GM13976 (cell line): ENCODE results near the gene ADGRF4.
A peak's percentile ranks its signal among the peaks of the same experiment; 100 is the strongest.
"Not testable (repeated sequence)": the region's sequence is repeated elsewhere in the genome, so short reads cannot be mapped to it uniquely, and the experiment has no call there.

ENCODE experiments used
- DNase-seq: peaks from one replicate; pipeline ENCODE4 v3.0.0; 2012; ENCODE audit warnings: low spot score
- CTCF ChIP-seq: IDR thresholded peaks from 2 replicates; pipeline ENCODE4 v1.5.1; 2012; ENCODE audit warnings: borderline replicate concordance, mild to moderate bottlenecking; ENCODE audit not compliant: insufficient read depth; ENCODE audit errors: extremely low read depth, missing control alignments, control extremely low read depth
- in situ Hi-C: fragments of 300-500 bp; cut with MboI; formaldehyde crosslinking; loops from one replicate; pipeline ENCODE4 v1.12.0; 2022; ENCODE audit warnings: low sequenced_read_pairs, mixed read lengths, inconsistent platforms; ENCODE audit not compliant: unreplicated experiment

The ADGRF4 gene

DNA sequence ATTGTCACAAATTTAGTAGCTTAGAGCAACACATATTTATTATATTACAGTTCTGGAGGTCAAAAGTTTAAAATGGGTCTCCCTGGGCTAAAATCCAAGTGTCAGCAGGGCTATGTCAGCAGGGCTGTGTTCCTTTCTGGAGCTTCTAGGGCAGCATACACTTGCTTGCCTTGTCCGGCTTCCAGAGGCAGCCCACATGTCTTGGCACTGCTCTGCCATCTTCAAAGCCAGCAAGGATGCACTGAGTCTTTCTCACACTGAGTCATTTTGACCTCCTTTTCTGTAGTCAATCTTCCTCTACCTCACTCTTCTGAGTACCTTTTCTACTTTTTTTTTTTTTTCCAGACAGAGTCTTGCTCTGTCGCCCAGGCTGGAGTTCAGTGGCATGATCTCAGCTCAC, 39.0 kb downstream of the ADGRF4 start:
- TF ChIP-seq CTCF = no peak
- in situ Hi-C loops = loop anchor here (25.0 kb wide), 2 partner anchors 100 to 325 kb away; no protein-coding TSS in a partner anchor
- DNase-seq = no peak

DNA sequence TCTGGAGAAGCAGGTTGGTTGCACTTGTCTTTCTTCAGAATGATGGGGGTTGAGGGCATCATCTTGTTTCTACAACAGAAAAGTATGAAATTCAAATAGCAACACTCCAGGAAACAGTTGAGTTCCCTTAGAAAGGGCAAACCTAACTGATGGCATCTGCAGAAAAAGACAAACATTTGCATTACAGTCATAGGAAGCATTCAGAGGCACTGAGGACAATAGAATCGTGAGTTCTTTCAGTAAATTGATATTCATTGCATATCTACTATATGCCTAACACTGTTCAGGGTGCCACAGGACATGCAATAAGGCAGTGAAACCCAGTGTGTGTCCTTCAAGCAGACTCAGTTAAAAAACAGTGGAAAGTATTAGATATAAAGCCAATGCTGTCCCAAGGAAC, 42.3 kb downstream of the ADGRF4 start:
- TF ChIP-seq CTCF = no peak
- DNase-seq = no peak
- in situ Hi-C loops = loop anchor here (25.0 kb wide), 2 partner anchors 103 to 328 kb away; no protein-coding TSS in a partner anchor

GRCh38 chr6:47741807-47742206, 43.4 kb downstream of the ADGRF4 start:
- peak; percentile 52 for DNase-seq
- no peak for TF ChIP-seq CTCF
- in situ Hi-C loops = loop anchor here (25.0 kb wide), 2 partner anchors 105 to 330 kb away; no protein-coding TSS in a partner anchor

DNA sequence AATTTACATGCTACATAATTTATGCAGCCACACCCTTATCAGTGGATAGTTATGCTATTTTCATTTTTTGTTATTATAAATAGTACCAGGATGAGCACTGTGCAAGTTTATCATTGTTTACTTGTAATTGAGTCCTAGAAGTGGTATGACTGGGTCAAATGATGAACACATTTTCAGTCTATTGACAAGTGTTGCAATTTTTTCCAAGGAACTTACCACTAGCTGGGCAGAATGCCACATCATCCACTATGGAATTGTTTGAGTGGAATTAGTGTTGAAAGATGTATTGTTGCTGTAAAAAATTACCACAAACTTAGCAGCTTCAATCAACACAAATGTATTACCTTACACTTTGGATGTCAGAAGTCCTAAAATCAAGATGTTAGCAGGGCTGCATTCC, 45.4 kb downstream of the ADGRF4 start:
- TF ChIP-seq CTCF = no peak
- in situ Hi-C loops = loop anchor here (25.0 kb wide), 2 partner anchors 106 to 331 kb away; no protein-coding TSS in a partner anchor
- DNase-seq = no peak

- in situ Hi-C loops = loop anchor here (25.0 kb wide), 2 partner anchors 108 to 333 kb away; no protein-coding TSS in a partner anchor
- DNase-seq = not testable (repeated sequence)
Observed at GRCh38 chr6:47745269-47745668, 46.9 kb downstream of the ADGRF4 start.

DNA sequence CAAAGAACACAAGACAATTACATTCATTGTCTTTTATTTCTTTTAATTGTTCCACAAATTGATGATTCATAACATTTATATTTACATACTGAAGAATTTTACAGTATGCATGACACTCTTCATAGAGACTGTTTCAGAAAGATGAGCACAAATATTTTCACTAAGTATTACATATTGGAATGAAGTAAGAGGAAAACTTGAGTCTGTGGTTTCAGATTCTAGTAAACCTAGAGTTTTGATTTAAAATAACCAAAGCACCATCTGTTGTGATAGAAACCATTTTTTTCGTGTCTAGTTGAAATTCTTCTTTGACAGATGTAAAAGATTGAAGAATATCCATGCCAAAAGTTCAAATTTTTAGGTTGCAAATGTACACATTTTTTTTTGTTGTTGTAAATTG, 51.4 kb downstream of the ADGRF4 start:
- no peak for TF ChIP-seq CTCF
- in situ Hi-C loops = loop anchor here (25.0 kb wide), 2 partner anchors 112 to 337 kb away; no protein-coding TSS in a partner anchor
- DNase-seq = peak; percentile 24

DNA sequence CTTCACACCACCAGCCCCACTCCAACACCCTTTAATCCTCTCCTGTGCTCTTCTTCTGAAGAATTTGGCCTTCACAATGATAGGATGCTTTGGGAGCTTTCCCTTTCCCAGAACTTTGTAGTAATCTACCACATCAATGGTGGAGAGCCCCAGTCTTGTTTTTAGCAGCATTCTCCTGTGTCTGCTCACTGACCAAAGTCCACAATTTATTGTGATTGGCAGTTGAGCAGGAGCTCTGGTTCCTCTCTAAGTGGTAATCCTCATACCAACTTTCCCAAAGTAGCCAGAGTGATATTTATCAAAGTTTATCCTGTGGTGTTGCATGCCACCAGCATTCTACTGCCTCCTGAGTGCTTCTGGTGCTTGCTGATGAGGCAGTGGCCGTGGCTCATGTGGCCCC, 54.4 kb downstream of the ADGRF4 start:
- in situ Hi-C loops = no loop called here
- DNase-seq = no peak
- no peak for TF ChIP-seq CTCF
